Keratinocyte (primary cell): Measurements from ENCODE around the gene THBS2. TPM values are rescaled to one million over a fixed set of nuclear protein-coding genes. Genes with fewer than 3 reads are reported as not detected.

Source experiments
- DNase-seq: peaks from one replicate; pipeline ENCODE4 v3.0.0-alpha.2; 2011; ENCODE audit warnings: low read depth, missing footprints, low spot score
- FAIRE-seq: peaks from 2 replicates; lab custom pipeline; 2011; peaks lifted over from hg19 to GRCh38; lab: Jason Lieb, UNC
- H2AFZ ChIP-seq: 2 replicates; pipeline ENCODE4 v1.6.0; 2012; ENCODE audit warnings: low read length, control low read depth, inconsistent platforms; ENCODE audit not compliant: control insufficient read depth
- H3K27ac ChIP-seq: 2 replicates; pipeline ENCODE4 v1.5.1; 2011; ENCODE audit warnings: low read length; ENCODE audit not compliant: control insufficient read depth, insufficient read depth
- H3K27me3 ChIP-seq: 3 replicates; pipeline ENCODE4 v1.6.0; 2011; ENCODE audit warnings: low read length; ENCODE audit not compliant: control insufficient read depth, insufficient read depth; ENCODE audit errors: extremely low read depth
- H3K36me3 ChIP-seq, 2 experiments: 2 replicates in 1 of 2; 3 replicates in 1 of 2; pipeline ENCODE4 v1.5.1; 2011; ENCODE audit warnings: low read length in 2 of 2, mild to moderate bottlenecking in 1 of 2; ENCODE audit not compliant: control insufficient read depth in 2 of 2, insufficient read depth in 2 of 2; ENCODE audit errors: extremely low read depth in 1 of 2
- H3K4me1 ChIP-seq: 3 replicates; pipeline ENCODE4 v1.5.1; 2011; ENCODE audit warnings: low read length; ENCODE audit not compliant: control insufficient read depth, insufficient read depth; ENCODE audit errors: extremely low read depth
- H3K4me2 ChIP-seq: 3 replicates; pipeline ENCODE4 v1.6.0; 2011; ENCODE audit warnings: low read depth, low read length; ENCODE audit not compliant: control insufficient read depth, insufficient read depth; ENCODE audit errors: extremely low read depth
- H3K4me3 ChIP-seq, 3 experiments: fragments of 200-600 bp in 1 of 3; sonication (generic) in 1 of 3; 2 replicates in 2 of 3; 3 replicates in 1 of 3; pipeline ENCODE4 v1.5.1; 2011 to 2016; ENCODE audit warnings: low read length in 3 of 3, mild to moderate bottlenecking in 3 of 3, control low read depth in 2 of 3, inconsistent platforms in 1 of 3, low read depth in 1 of 3, mixed read lengths in 1 of 3, mixed run types in 1 of 3, moderate library complexity in 1 of 3; ENCODE audit not compliant: control insufficient read depth in 2 of 3, insufficient read depth in 2 of 3; ENCODE audit errors: extremely low read depth in 1 of 3
- H3K79me2 ChIP-seq: 2 replicates; pipeline ENCODE4 v1.6.0; 2012; ENCODE audit warnings: low read length; ENCODE audit not compliant: control insufficient read depth, insufficient read depth
- H3K9ac ChIP-seq: 3 replicates; pipeline ENCODE4 v1.6.0; 2011; ENCODE audit warnings: low read length; ENCODE audit not compliant: control insufficient read depth, insufficient read depth; ENCODE audit errors: extremely low read depth
- H3K9me1 ChIP-seq: 3 replicates; pipeline ENCODE4 v1.6.0; 2011; ENCODE audit warnings: low read length; ENCODE audit not compliant: control insufficient read depth, insufficient read depth; ENCODE audit errors: extremely low read depth
- H3K9me3 ChIP-seq: 2 replicates; pipeline ENCODE4 v1.5.1; 2012; ENCODE audit warnings: low read depth, low read length; ENCODE audit not compliant: control insufficient read depth
- H4K20me1 ChIP-seq: 3 replicates; pipeline ENCODE4 v1.6.0; 2011; ENCODE audit warnings: low read length; ENCODE audit not compliant: control insufficient read depth, insufficient read depth; ENCODE audit errors: extremely low read depth
- EZH2 ChIP-seq: IDR thresholded peaks from one replicate; pipeline ENCODE4 v1.6.1; 2012; ENCODE audit warnings: inconsistent platforms, mild to moderate bottlenecking, low read length, moderate library complexity
- dilution Hi-C: fragments of 300-500 bp; cut with MboI; formaldehyde crosslinking; loops from one replicate; pipeline ENCODE4 v1.7.0; 2020; ENCODE audit warnings: low sequenced_read_pairs; ENCODE audit not compliant: extremely low pct_ligation_motif_present
- polyA plus RNA-seq, 5 experiments: library from polyadenylated mRNA; depleted of rRNA in 3 of 5; stranded (reverse) in 3 of 5; stranded (forward) in 1 of 5; unstranded in 1 of 5; fragments of >200 nt; gene quantifications; 1 replicate in 1 of 5; 2 replicates in 3 of 5; 3 replicates in 1 of 5; pipeline versions ENCODE4 v1.2.1 to v1.2.3, GENCODE V29; 2011 to 2012; ENCODE audit warnings: missing spikeins in 2 of 5, low read depth in 1 of 5, low replicate concordance in 1 of 5
- TF ChIP-seq, protein P1 (sequence below), 3 experiments: IDR thresholded peaks in 1 of 3; conservative IDR thresholded peaks in 1 of 3; optimal IDR thresholded peaks in 1 of 3; 2 replicates in 2 of 3; 3 replicates in 1 of 3; pipeline versions ENCODE3 to v1.5.1; 2011; ENCODE audit warnings: low read length in 3 of 3, mild to moderate bottlenecking in 3 of 3, moderate library complexity in 2 of 3, control low read depth in 1 of 3, inconsistent platforms in 1 of 3; ENCODE audit not compliant: insufficient read depth in 2 of 3; ENCODE audit errors: extremely low read depth in 1 of 3

The THBS2 gene
- polyA plus RNA-seq, 1 donor (not counting 4 experiments of a cell fraction or from before 2014, with no cell fraction given) = 533 TPM

DNA sequence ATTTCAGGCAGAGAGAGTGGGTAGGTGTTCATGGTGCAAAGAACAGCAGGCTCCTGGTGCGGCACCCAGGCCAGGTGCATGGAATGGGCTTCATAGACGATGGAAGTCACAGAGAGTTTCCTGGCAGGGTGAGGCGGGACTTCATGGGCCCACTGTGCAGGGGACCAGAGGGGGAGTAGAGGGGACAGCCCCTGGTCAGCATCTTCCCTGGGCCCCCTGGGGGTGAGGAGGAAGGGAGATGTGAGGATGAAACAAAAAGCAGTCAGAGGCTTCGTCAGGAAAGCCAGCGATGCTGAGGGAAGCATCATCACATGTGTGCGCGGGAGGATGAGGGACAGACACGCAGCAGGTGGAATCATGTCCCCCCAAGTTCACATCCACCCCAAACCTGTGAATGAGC is 2.4 kb upstream of the THBS2 start:
- no peak for DNase-seq
- no peak overlapping the region for H2AFZ ChIP-seq
- H3K9me3 ChIP-seq = no peaks in the 10 kb centered on the region
- H4K20me1 ChIP-seq = peaks cover 12% of the 10 kb centered on the region
- peaks cover 26% of the 10 kb centered on the region for H3K79me2 ChIP-seq
- peaks cover 7 to 10% of the 10 kb centered on the region in 2 experiments for H3K36me3 ChIP-seq
- H3K4me2 ChIP-seq = no peak overlapping the region
- H3K27ac ChIP-seq = no peak overlapping the region
- H3K9ac ChIP-seq = no peak overlapping the region
- no peak for FAIRE-seq
- TF ChIP-seq, protein P1, sequence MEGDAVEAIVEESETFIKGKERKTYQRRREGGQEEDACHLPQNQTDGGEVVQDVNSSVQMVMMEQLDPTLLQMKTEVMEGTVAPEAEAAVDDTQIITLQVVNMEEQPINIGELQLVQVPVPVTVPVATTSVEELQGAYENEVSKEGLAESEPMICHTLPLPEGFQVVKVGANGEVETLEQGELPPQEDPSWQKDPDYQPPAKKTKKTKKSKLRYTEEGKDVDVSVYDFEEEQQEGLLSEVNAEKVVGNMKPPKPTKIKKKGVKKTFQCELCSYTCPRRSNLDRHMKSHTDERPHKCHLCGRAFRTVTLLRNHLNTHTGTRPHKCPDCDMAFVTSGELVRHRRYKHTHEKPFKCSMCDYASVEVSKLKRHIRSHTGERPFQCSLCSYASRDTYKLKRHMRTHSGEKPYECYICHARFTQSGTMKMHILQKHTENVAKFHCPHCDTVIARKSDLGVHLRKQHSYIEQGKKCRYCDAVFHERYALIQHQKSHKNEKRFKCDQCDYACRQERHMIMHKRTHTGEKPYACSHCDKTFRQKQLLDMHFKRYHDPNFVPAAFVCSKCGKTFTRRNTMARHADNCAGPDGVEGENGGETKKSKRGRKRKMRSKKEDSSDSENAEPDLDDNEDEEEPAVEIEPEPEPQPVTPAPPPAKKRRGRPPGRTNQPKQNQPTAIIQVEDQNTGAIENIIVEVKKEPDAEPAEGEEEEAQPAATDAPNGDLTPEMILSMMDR (optimal IDR thresholded peaks at IDR 0.05 in 1 of 3, IDR thresholded peaks at IDR 0.05 in 1 of 3, conservative IDR thresholded peaks at IDR 0.05 in 1 of 3; ENCODE audit: extremely low read depth in 1 of 3, insufficient read depth in 2 of 3, low read length in 3 of 3) = no peak
- TF ChIP-seq EZH2 = no peak
- H3K4me3 ChIP-seq = no peak overlapping the region
- H3K4me1 ChIP-seq = peaks cover 22% of the 10 kb centered on the region
- H3K27me3 ChIP-seq = no peaks in the 10 kb centered on the region
- dilution Hi-C loops = no loop called here
- no peaks in the 10 kb centered on the region for H3K9me1 ChIP-seq

DNA sequence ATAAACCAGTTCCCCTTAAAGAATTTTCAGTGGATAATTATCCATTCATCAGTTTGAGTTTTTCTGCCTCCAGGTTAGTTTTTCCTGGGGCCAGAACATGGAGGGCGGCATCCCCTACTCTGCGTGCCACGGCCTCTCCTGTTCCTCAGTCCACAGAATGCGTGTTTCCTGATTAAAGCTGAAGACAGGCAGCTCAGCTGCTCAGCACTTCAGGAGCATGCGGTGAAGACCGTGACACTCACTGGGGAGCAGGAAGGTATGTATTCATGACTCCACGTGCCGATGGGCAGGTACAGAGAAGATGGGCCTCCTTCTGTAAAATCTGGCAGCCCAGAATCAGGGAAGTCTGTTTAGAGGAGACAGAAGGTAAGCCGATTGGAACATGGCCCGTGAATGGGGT is 2.0 kb upstream of the THBS2 start:
- dilution Hi-C loops = no loop called here

More for the DNA sequence above, 2.0 kb upstream of the THBS2 start:
- Histone ChIP-seq H3K4me2 (no peak overlapping the region), H3K27ac (no peak overlapping the region), H2AFZ (no peak overlapping the region), H3K9ac (no peak overlapping the region), H3K9me1 (no peaks in the 10 kb centered on the region), H3K79me2 (peaks cover 30% of the 10 kb centered on the region), H3K36me3 (peaks cover 7 to 10% of the 10 kb centered on the region in 2 experiments), H3K9me3 (no peaks in the 10 kb centered on the region), H4K20me1 (peaks cover 12% of the 10 kb centered on the region), H3K4me3 (no peak overlapping the region), H3K27me3 (no peaks in the 10 kb centered on the region), H3K4me1 (peaks cover 25% of the 10 kb centered on the region)
- DNase-seq = no peak
- no peak for TF ChIP-seq EZH2
- TF ChIP-seq, protein P1 (optimal IDR thresholded peaks at IDR 0.05 in 1 of 3, IDR thresholded peaks at IDR 0.05 in 1 of 3, conservative IDR thresholded peaks at IDR 0.05 in 1 of 3; ENCODE audit: extremely low read depth in 1 of 3, insufficient read depth in 2 of 3, low read length in 3 of 3) = no peak
- FAIRE-seq = no peak
